B cell (primary cell): ENCODE results near the gene LRIG3.

Experiments
- CTCF ChIP-seq: fragments of 200-600 bp; IDR thresholded peaks from one replicate; pipeline ENCODE4 v1.8.0; 2022; ENCODE audit warnings: antibody characterized with exemption, mild to moderate bottlenecking
- EZH2 ChIP-seq: IDR thresholded peaks from 2 replicates; pipeline ENCODE4 v1.6.1; 2012; ENCODE audit warnings: borderline replicate concordance, low read depth, mild to moderate bottlenecking, moderate library complexity, low read length; ENCODE audit not compliant: insufficient read depth, poor library complexity, severe bottlenecking

- no peak for TF ChIP-seq EZH2
- TF ChIP-seq CTCF: no peak
Measured at GRCh38 chr12:58907391-58907790, 12.9 kb downstream of the LRIG3 start.
